ENCODE results near the gene PLXNA4.

GRCh38 chr7:132579260-132579899, 3.1 kb upstream of the PLXNA4 start:
- no peak for TF ChIP-seq GATA3 (IDR thresholded peaks at IDR 0.05; ENCODE audit: low read depth, low read length)
- TF ChIP-seq GATA2 (IDR thresholded peaks at IDR 0.05; ENCODE audit: low read depth, low read length): no peak

All from SH-SY5Y (cell line).